MM.1S (cell line): ENCODE results near the gene E2F7.

Experiments used
- DNase-seq: peaks from one replicate; pipeline ENCODE4 v3.0.0-alpha.2; 2015
- H2AFZ ChIP-seq: fragments of 300-600 bp; sonication (generic); 2 replicates; pipeline ENCODE4 v1.6.0; 2016; ENCODE audit warnings: antibody characterized with exemption, low read length
- H3F3A ChIP-seq: fragments of 300-600 bp; sonication (generic); 2 replicates; pipeline ENCODE4 v1.6.1; 2016; ENCODE audit warnings: mild to moderate bottlenecking, antibody characterized with exemption, low read length, moderate library complexity, mixed read lengths; ENCODE audit not compliant: insufficient read depth
- H3K27ac ChIP-seq: fragments of 300-600 bp; sonication (generic); 2 replicates; pipeline ENCODE4 v1.5.1; 2016; ENCODE audit warnings: mild to moderate bottlenecking, low read length
- H3K27me3 ChIP-seq: fragments of 300-600 bp; sonication (generic); replicated peaks from 2 replicates; pipeline ENCODE4 v1.6.0; 2016; ENCODE audit warnings: low read length; ENCODE audit not compliant: insufficient read depth
- H3K36me3 ChIP-seq: fragments of 300-600 bp; sonication (generic); replicated peaks from 2 replicates; pipeline ENCODE4 v1.6.1; 2016; ENCODE audit warnings: mild to moderate bottlenecking, low read length, mixed read lengths; ENCODE audit not compliant: insufficient read depth
- H3K4me1 ChIP-seq: fragments of 300-600 bp; sonication (generic); 2 replicates; pipeline ENCODE4 v1.6.1; 2016; ENCODE audit warnings: low read length, mixed read lengths
- H3K4me2 ChIP-seq: fragments of 300-600 bp; sonication (generic); 2 replicates; pipeline ENCODE4 v1.6.0; 2016; ENCODE audit warnings: low read depth, low read length
- H3K4me3 ChIP-seq: fragments of 300-600 bp; sonication (generic); 2 replicates; pipeline ENCODE4 v1.5.1; 2016; ENCODE audit warnings: low read length, mixed read lengths
- H3K79me2 ChIP-seq: fragments of 300-600 bp; sonication (generic); 2 replicates; pipeline ENCODE4 v1.6.1; 2016; ENCODE audit warnings: mixed run types, low read length, mixed read lengths
- H3K9ac ChIP-seq: fragments of 300-600 bp; sonication (generic); 2 replicates; pipeline ENCODE4 v1.6.1; 2016; ENCODE audit warnings: low read length, mixed read lengths
- H3K9me2 ChIP-seq: fragments of 300-600 bp; sonication (generic); replicated peaks from 2 replicates; pipeline ENCODE4 v1.6.1; 2016; ENCODE audit warnings: mild to moderate bottlenecking, low read length, mixed read lengths; ENCODE audit not compliant: insufficient read depth
- H3K9me3 ChIP-seq: fragments of 300-600 bp; sonication (generic); replicated peaks from 2 replicates; pipeline ENCODE4 v1.6.1; 2016; ENCODE audit warnings: mild to moderate bottlenecking, low read length, mixed read lengths; ENCODE audit not compliant: insufficient read depth
- H4K20me1 ChIP-seq: fragments of 300-600 bp; sonication (generic); 2 replicates; pipeline ENCODE4 v1.6.1; 2016; ENCODE audit warnings: mild to moderate bottlenecking, low read length, moderate library complexity, mixed read lengths; ENCODE audit not compliant: insufficient read depth
- CTCF ChIP-seq: fragments of 300-600 bp; sonication (generic); IDR thresholded peaks from 2 replicates; pipeline ENCODE4 v1.5.1; 2016; ENCODE audit warnings: antibody characterized with exemption, low read length, mixed read lengths
- EZH2 ChIP-seq: fragments of 300-600 bp; sonication (generic); optimal IDR thresholded peaks from 2 replicates; pipeline ENCODE3; 2017; ENCODE audit warnings: low read depth, mild to moderate bottlenecking, antibody characterized with exemption, low read length, mixed read lengths
- EZH2phosphoT487 ChIP-seq: fragments of 300-600 bp; sonication (generic); IDR thresholded peaks from 2 replicates; pipeline ENCODE4 v1.6.1; 2018; ENCODE audit warnings: antibody characterized with exemption, low read length

E2F7 gene

GRCh38 chr12:77033658-77034536, 31.5 kb downstream of the E2F7 start:
- no peak overlapping the region for H3K4me2 ChIP-seq
- H3K4me3 ChIP-seq, result no peak overlapping the region
- H2AFZ ChIP-seq, result no peak overlapping the region
- TF ChIP-seq EZH2phosphoT487 (no peak), EZH2 (no peak), CTCF (no peak)
- H4K20me1 ChIP-seq, result no peaks in the 10 kb centered on the region
- H3K9me3 ChIP-seq, result no peaks in the 10 kb centered on the region
- no peak overlapping the region for H3K9ac ChIP-seq
- peaks cover 19% of the 10 kb centered on the region for H3K36me3 ChIP-seq
- no peaks in the 10 kb centered on the region for H3K9me2 ChIP-seq
- no peaks in the 10 kb centered on the region for H3K27me3 ChIP-seq
- H3K79me2 ChIP-seq, result peaks cover 12% of the 10 kb centered on the region
- H3K27ac ChIP-seq, result no peak overlapping the region
- no peaks in the 10 kb centered on the region for H3K4me1 ChIP-seq
- no peak for DNase-seq
- no peaks in the 10 kb centered on the region for H3F3A ChIP-seq

GRCh38 chr12:77032406-77032805, 33.0 kb downstream of the E2F7 start:
- Histone ChIP-seq H3F3A (no peaks in the 10 kb centered on the region), H2AFZ (no peak overlapping the region), H3K4me3 (no peak overlapping the region), H3K4me1 (no peaks in the 10 kb centered on the region), H3K9ac (no peak overlapping the region), H3K9me3 (no peaks in the 10 kb centered on the region), H3K9me2 (no peaks in the 10 kb centered on the region), H3K4me2 (no peak overlapping the region), H3K79me2 (0 out of 2 replicates have a peak, but pooled peaks cover 3% of the 10 kb centered on the region), H3K27ac (no peak overlapping the region), H3K36me3 (peaks cover 22% of the 10 kb centered on the region), H4K20me1 (no peaks in the 10 kb centered on the region), H3K27me3 (no peaks in the 10 kb centered on the region)
- TF ChIP-seq EZH2, result no peak
- TF ChIP-seq EZH2phosphoT487, result no peak
- TF ChIP-seq CTCF, result no peak
- no peak for DNase-seq

- no peak overlapping the region for H3K27ac ChIP-seq
- TF ChIP-seq CTCF (no peak), EZH2 (no peak), EZH2phosphoT487 (no peak)
- no peaks in the 10 kb centered on the region for H3K27me3 ChIP-seq
These were observed 33.6 kb downstream of the E2F7 start for GRCh38 chr12:77031745-77032144.

More at GRCh38 chr12:77031745-77032144, 33.6 kb downstream of the E2F7 start:
- Histone ChIP-seq H3K4me3 (no peak overlapping the region), H3K79me2 (0 out of 2 replicates have a peak, but pooled peaks cover 3% of the 10 kb centered on the region), H3K9ac (no peak overlapping the region), H3K9me2 (no peaks in the 10 kb centered on the region), H3K36me3 (peaks cover 22% of the 10 kb centered on the region), H3K4me2 (no peak overlapping the region), H4K20me1 (no peaks in the 10 kb centered on the region), H2AFZ (no peak overlapping the region), H3F3A (no peaks in the 10 kb centered on the region), H3K4me1 (no peaks in the 10 kb centered on the region), H3K9me3 (no peaks in the 10 kb centered on the region)
- no peak for DNase-seq
